Neural progenitor cell (in vitro differentiated cells): ENCODE results near the gene MGAT1. TPM values are rescaled to one million over a fixed set of nuclear protein-coding genes. Genes with fewer than 3 reads are reported as not detected.

Experiments
- DNase-seq: peaks from one replicate; pipeline ENCODE4 v3.0.0-alpha.2; 2016; ENCODE audit warnings: low spot score
- H2AFZ ChIP-seq: fragments of 200-600 bp; sonication (generic); replicated peaks from 2 replicates; pipeline ENCODE4 v1.6.1; 2016; ENCODE audit warnings: antibody characterized with exemption
- H3F3A ChIP-seq: fragments of 200-600 bp; sonication (generic); 2 replicates; pipeline ENCODE4 v1.6.1; 2016; ENCODE audit warnings: antibody characterized with exemption, low read depth
- H3K27ac ChIP-seq: fragments of 200-600 bp; sonication (generic); 2 replicates; pipeline ENCODE4 v1.5.1; 2016; ENCODE audit warnings: mild to moderate bottlenecking
- H3K27me3 ChIP-seq: fragments of 200-600 bp; sonication (generic); 2 replicates; pipeline ENCODE4 v1.6.1; 2016; ENCODE audit warnings: mild to moderate bottlenecking, moderate library complexity
- H3K36me3 ChIP-seq: fragments of 200-600 bp; sonication (generic); 2 replicates; pipeline ENCODE4 v1.5.1; 2016
- H3K4me1 ChIP-seq: fragments of 200-600 bp; sonication (generic); 2 replicates; pipeline ENCODE4 v1.6.1; 2016; ENCODE audit warnings: mixed run types
- H3K4me2 ChIP-seq: fragments of 200-600 bp; sonication (generic); 2 replicates; pipeline ENCODE4 v1.6.1; 2016
- H3K4me3 ChIP-seq: fragments of 200-600 bp; sonication (generic); 2 replicates; pipeline ENCODE4 v1.5.1; 2016
- H3K79me2 ChIP-seq: fragments of 200-600 bp; sonication (generic); 2 replicates; pipeline ENCODE4 v1.6.1; 2016; ENCODE audit warnings: low read depth
- H3K9ac ChIP-seq: fragments of 200-600 bp; sonication (generic); 2 replicates; pipeline ENCODE4 v1.6.1; 2016
- H3K9me3 ChIP-seq: fragments of 200-600 bp; sonication (generic); 2 replicates; pipeline ENCODE4 v1.5.1; 2016; ENCODE audit warnings: low read depth
- H4K20me1 ChIP-seq: fragments of 200-600 bp; sonication (generic); 2 replicates; pipeline ENCODE4 v1.6.1; 2016; ENCODE audit warnings: low read depth
- H3K27ac Mint-ChIP-seq: 3 replicates; pipeline ENCODE4 v1.8.0; 2021; ENCODE audit warnings: mixed read lengths
- H3K27me3 Mint-ChIP-seq: 2 replicates; pipeline ENCODE4 v1.8.0; 2022; ENCODE audit warnings: low read depth, mild to moderate bottlenecking, inconsistent platforms, moderate library complexity, mixed read lengths; ENCODE audit not compliant: insufficient read depth
- H3K36me3 Mint-ChIP-seq: 3 replicates; pipeline ENCODE4 v1.8.0; 2021; ENCODE audit warnings: mixed read lengths
- H3K4me1 Mint-ChIP-seq: 3 replicates; pipeline ENCODE4 v1.8.0; 2021; ENCODE audit warnings: mixed read lengths
- H3K4me3 Mint-ChIP-seq: 3 replicates; pipeline ENCODE4 v1.8.0; 2021; ENCODE audit warnings: mild to moderate bottlenecking, moderate library complexity, mixed read lengths
- H3K9me3 Mint-ChIP-seq: 3 replicates; pipeline ENCODE4 v1.8.0; 2020; ENCODE audit warnings: mixed read lengths
- CTCF ChIP-seq: fragments of 200-600 bp; sonication (generic); IDR thresholded peaks from 2 replicates; pipeline ENCODE4 v1.5.1; 2017; ENCODE audit warnings: antibody characterized with exemption, mild to moderate bottlenecking
- EZH2 ChIP-seq: fragments of 200-600 bp; sonication (generic); IDR thresholded peaks from 2 replicates; pipeline ENCODE4 v1.6.1; 2017; ENCODE audit warnings: antibody characterized with exemption, mild to moderate bottlenecking, moderate library complexity
- EZH2phosphoT487 ChIP-seq: fragments of 200-600 bp; sonication (generic); IDR thresholded peaks from 2 replicates; pipeline ENCODE4 v1.6.1; 2017; ENCODE audit warnings: antibody characterized with exemption
- total RNA-seq: library from RNA; depleted of rRNA; stranded (reverse); fragments of >200 nt; gene quantifications from 2 replicates; pipeline ENCODE4 v1.2.3, GENCODE V29; 2015; ENCODE audit warnings: low replicate concordance

The MGAT1 gene
- total RNA-seq, 1 donor from 2014 or later, result 31.8 TPM

GRCh38 chr5:180775624-180776023, 27.0 kb downstream of the MGAT1 start:
- H3K4me1 ChIP-seq, result no peaks in the 10 kb centered on the region
- H3K27ac ChIP-seq, result no peak overlapping the region
- no peaks in the 10 kb centered on the region for H4K20me1 ChIP-seq
- no peaks in the 10 kb centered on the region for H3F3A ChIP-seq
- H3K27ac Mint-ChIP-seq, result no peak overlapping the region
- H3K36me3 Mint-ChIP-seq, result no peaks in the 10 kb centered on the region
- H3K4me2 ChIP-seq, result no peak overlapping the region
- H3K9ac ChIP-seq, result no peak overlapping the region
- no peak overlapping the region for H2AFZ ChIP-seq
- no peaks in the 10 kb centered on the region for H3K79me2 ChIP-seq
- peaks cover 3% of the 10 kb centered on the region for H3K27me3 Mint-ChIP-seq
- H3K9me3 ChIP-seq, result no peaks in the 10 kb centered on the region
- peaks cover 17% of the 10 kb centered on the region for H3K9me3 Mint-ChIP-seq
- no peak overlapping the region for H3K4me3 ChIP-seq
- no peak for DNase-seq
- TF ChIP-seq EZH2 (no peak), EZH2phosphoT487 (no peak), CTCF (no peak)
- no peak overlapping the region for H3K4me3 Mint-ChIP-seq
- no peaks in the 10 kb centered on the region for H3K27me3 ChIP-seq
- H3K36me3 ChIP-seq, result no peaks in the 10 kb centered on the region
- H3K4me1 Mint-ChIP-seq, result no peaks in the 10 kb centered on the region

- no peaks in the 10 kb centered on the region for H3K36me3 ChIP-seq
- no peak overlapping the region for H3K4me3 Mint-ChIP-seq
- no peaks in the 10 kb centered on the region for H3K4me1 ChIP-seq
- no peak overlapping the region for H3K27ac ChIP-seq
- peaks cover 3% of the 10 kb centered on the region for H3K27me3 Mint-ChIP-seq
- H3K36me3 Mint-ChIP-seq, result no peaks in the 10 kb centered on the region
- no peaks in the 10 kb centered on the region for H3K4me1 Mint-ChIP-seq
- no peak overlapping the region for H3K4me3 ChIP-seq
- no peaks in the 10 kb centered on the region for H4K20me1 ChIP-seq
- H3K4me2 ChIP-seq, result no peak overlapping the region
- no peak overlapping the region for H3K27ac Mint-ChIP-seq
- TF ChIP-seq EZH2, result no peak
- no peak overlapping the region for H2AFZ ChIP-seq
- no peaks in the 10 kb centered on the region for H3F3A ChIP-seq
- H3K9ac ChIP-seq, result no peak overlapping the region
- peaks cover 20% of the 10 kb centered on the region for H3K9me3 Mint-ChIP-seq
- no peaks in the 10 kb centered on the region for H3K27me3 ChIP-seq
- H3K79me2 ChIP-seq, result no peaks in the 10 kb centered on the region
- peaks cover 4% of the 10 kb centered on the region for H3K9me3 ChIP-seq
- DNase-seq, result no peak
These were observed 30.8 kb downstream of the MGAT1 start for GRCh38 chr5:180771839-180772238.

- Histone ChIP-seq H3F3A (no peaks in the 10 kb centered on the region), H3K4me2 (no peak overlapping the region), H3K27me3 (no peaks in the 10 kb centered on the region), H3K36me3 (no peaks in the 10 kb centered on the region), H3K9me3 (peaks cover 4% of the 10 kb centered on the region), H3K79me2 (no peaks in the 10 kb centered on the region), H2AFZ (no peak overlapping the region), H4K20me1 (no peaks in the 10 kb centered on the region), H3K9ac (no peak overlapping the region), H3K27ac (no peak overlapping the region), H3K4me1 (no peaks in the 10 kb centered on the region), H3K4me3 (no peak overlapping the region)
- Mint-ChIP-seq H3K4me3 (no peak overlapping the region), H3K36me3 (no peaks in the 10 kb centered on the region), H3K4me1 (no peaks in the 10 kb centered on the region), H3K27ac (no peak overlapping the region), H3K27me3 (peaks cover 3% of the 10 kb centered on the region), H3K9me3 (peaks cover 17% of the 10 kb centered on the region)
- DNase-seq, result no peak
- TF ChIP-seq EZH2phosphoT487, result no peak
- TF ChIP-seq CTCF, result no peak
- TF ChIP-seq EZH2, result no peak
These were observed 32.8 kb downstream of the MGAT1 start for GRCh38 chr5:180769821-180770220.

- H3K27ac Mint-ChIP-seq, result no peak overlapping the region
- no peaks in the 10 kb centered on the region for H3K4me1 Mint-ChIP-seq
- Histone ChIP-seq H4K20me1 (no peaks in the 10 kb centered on the region), H3K9me3 (no peaks in the 10 kb centered on the region), H3K27ac (no peak overlapping the region), H3K36me3 (no peaks in the 10 kb centered on the region), H2AFZ (no peak overlapping the region), H3K27me3 (peaks cover 4% of the 10 kb centered on the region), H3K4me1 (no peaks in the 10 kb centered on the region), H3K4me2 (no peak overlapping the region), H3F3A (no peaks in the 10 kb centered on the region), H3K9ac (no peak overlapping the region), H3K4me3 (no peak overlapping the region), H3K79me2 (no peaks in the 10 kb centered on the region)
- no peak for DNase-seq
- H3K9me3 Mint-ChIP-seq, result peaks cover 15% of the 10 kb centered on the region
- TF ChIP-seq CTCF (no peak), EZH2phosphoT487 (no peak), EZH2 (no peak)
- H3K4me3 Mint-ChIP-seq, result no peak overlapping the region
- peaks cover 2% of the 10 kb centered on the region for H3K27me3 Mint-ChIP-seq
- H3K36me3 Mint-ChIP-seq, result no peaks in the 10 kb centered on the region
These were observed 47.0 kb downstream of the MGAT1 start for GRCh38 chr5:180755601-180756000.
